NCI-H1694 (cell line): ENCODE results near the gene UST.
"Not testable (repeated sequence)": the region's sequence is repeated elsewhere in the genome, so short reads cannot be mapped to it uniquely, and the experiment has no call there.

Source experiments
- DNase-seq: peaks from one replicate; lab custom pipeline; 2025; lab: John Stamatoyannopoulos, UW

Gene UST

GRCh38 chr6:148765898-148766808, 19.3 kb downstream of the UST start:
- DNase-seq: no peak

GRCh38 chr6:148768646-148769270, 21.9 kb downstream of the UST start:
- no peak for DNase-seq

- DNase-seq: no peak
Observed at GRCh38 chr6:148769304-148769968, 22.6 kb downstream of the UST start.

GRCh38 chr6:148770408-148771211, 23.8 kb downstream of the UST start:
- DNase-seq: no peak

- no peak for DNase-seq
Observed at GRCh38 chr6:148771212-148771601, 24.4 kb downstream of the UST start.

GRCh38 chr6:148771896-148772554, 25.2 kb downstream of the UST start:
- no peak for DNase-seq

- no peak for DNase-seq
Observed at GRCh38 chr6:148775161-148775560, 28.3 kb downstream of the UST start.

- no peak for DNase-seq
Observed at GRCh38 chr6:148776321-148777308, 29.8 kb downstream of the UST start.

GRCh38 chr6:148779142-148779562, 32.3 kb downstream of the UST start:
- DNase-seq: no peak

- DNase-seq: not testable (repeated sequence)
Observed at GRCh38 chr6:148780423-148780822, 33.6 kb downstream of the UST start.

- DNase-seq: no peak
Observed at GRCh38 chr6:148780918-148781436, 34.1 kb downstream of the UST start.

GRCh38 chr6:148789948-148790347, 43.1 kb downstream of the UST start:
- no peak for DNase-seq

GRCh38 chr6:148790404-148790803, 43.6 kb downstream of the UST start:
- DNase-seq: no peak

GRCh38 chr6:148790817-148791216, 44.0 kb downstream of the UST start:
- no peak for DNase-seq

GRCh38 chr6:148791372-148791771, 44.5 kb downstream of the UST start:
- no peak for DNase-seq

GRCh38 chr6:148793721-148794120, 46.9 kb downstream of the UST start:
- DNase-seq: no peak

GRCh38 chr6:148794797-148795196, 48.0 kb downstream of the UST start:
- DNase-seq: no peak

GRCh38 chr6:148795563-148795962, 48.7 kb downstream of the UST start:
- no peak for DNase-seq

GRCh38 chr6:148799647-148800046, 52.8 kb downstream of the UST start:
- DNase-seq: no peak

GRCh38 chr6:148800536-148800935, 53.7 kb downstream of the UST start:
- DNase-seq: no peak
